IPS-18c (cell line): ENCODE measurements around the gene ZBTB7B.

Experiments
- H3K4me3 ChIP-seq: 2 replicates; pipeline ENCODE4 v1.7.0; 2013; ENCODE audit warnings: low read depth, mild to moderate bottlenecking, low read length, moderate library complexity; ENCODE audit not compliant: insufficient read depth
- H3K9me3 ChIP-seq: one replicate; pipeline ENCODE4 v1.6.1; 2013; ENCODE audit warnings: mild to moderate bottlenecking, low read length, moderate library complexity; ENCODE audit not compliant: control insufficient read depth, insufficient read depth

ZBTB7B gene

DNA sequence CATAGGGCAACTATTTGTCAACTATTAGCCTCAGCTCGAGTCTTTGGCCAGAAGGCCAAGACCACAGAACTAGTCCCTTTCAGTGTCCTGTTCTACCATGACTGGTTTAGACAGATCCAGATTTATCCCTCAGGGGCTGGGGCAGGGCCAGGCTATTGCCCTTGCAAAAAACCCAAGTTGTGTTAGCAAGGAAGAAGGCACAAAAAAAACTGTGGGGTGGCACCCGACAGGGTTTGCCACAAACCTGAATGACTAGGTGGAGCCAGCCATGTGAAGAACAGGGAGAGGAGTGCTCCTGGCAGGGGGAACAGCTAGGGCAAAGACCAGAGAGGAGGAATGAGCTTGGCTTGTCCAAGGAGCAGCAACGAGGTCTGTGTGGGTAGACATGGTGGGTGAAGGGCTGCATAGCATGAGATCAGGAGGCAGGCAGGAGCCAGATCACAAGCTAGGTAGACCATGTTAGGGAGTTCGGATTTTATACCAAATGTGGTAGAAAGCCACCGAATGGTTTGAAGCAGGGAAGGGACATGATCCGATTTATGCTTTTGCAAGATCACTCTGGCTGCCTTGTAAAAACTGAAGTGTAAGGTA is 35.3 kb downstream of the ZBTB7B start:
- no peak overlapping the region for H3K4me3 ChIP-seq
- no peaks in the 10 kb centered on the region for H3K9me3 ChIP-seq

DNA sequence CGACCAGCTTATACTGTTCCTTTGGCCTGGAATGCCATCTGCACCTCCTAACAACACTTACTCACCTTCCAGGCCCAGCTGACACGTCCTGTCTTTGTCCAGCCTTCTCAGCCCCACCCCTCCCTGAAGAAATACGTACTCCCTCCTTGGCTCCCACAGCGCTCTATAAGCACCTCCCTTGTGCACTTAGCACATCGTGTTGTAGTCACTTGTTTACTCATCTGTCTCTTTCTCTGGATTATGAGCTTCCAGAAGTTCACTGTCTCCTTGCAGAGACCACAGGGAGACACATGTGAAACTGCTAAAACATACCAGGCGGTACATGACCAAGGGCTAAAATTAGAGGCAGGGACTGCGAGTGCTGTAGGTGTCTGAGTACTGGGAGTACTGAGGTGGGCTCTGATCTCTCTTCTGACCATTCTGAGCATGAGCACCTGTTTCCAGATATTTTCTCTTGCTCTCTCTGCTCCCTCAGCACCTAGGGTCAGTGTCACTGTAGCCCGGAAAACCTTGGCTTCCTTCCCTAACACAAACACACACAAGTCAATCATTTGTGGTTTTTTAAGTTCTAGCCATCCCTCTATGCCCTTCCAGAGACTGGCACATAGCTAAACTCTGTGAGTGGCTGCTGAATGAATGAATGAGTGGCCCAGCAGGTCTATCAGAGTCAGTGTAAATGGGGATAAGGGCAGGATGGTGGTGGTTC is 36.2 kb downstream of the ZBTB7B start:
- no peak overlapping the region for H3K4me3 ChIP-seq
- H3K9me3 ChIP-seq, result no peaks in the 10 kb centered on the region

DNA sequence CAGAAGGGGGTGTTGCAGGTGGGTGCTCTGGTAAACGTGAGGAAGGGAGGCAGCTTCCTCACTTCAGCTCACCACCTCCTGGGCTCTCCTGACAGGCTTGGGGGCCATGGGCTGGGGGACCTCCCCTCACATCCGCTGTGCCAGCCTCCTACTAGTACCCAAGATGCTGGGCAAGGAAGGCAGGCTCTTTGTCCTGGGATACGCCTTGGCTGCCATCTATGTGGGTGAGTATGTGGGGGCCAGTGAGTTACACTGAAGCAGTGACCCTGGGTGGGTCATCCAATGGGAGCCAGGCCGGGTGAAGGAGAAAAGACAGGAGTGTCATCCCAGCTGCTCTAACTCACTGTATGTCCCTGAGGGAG is 36.7 kb downstream of the ZBTB7B start:
- H3K4me3 ChIP-seq, result no peak overlapping the region
- H3K9me3 ChIP-seq, result no peaks in the 10 kb centered on the region

DNA sequence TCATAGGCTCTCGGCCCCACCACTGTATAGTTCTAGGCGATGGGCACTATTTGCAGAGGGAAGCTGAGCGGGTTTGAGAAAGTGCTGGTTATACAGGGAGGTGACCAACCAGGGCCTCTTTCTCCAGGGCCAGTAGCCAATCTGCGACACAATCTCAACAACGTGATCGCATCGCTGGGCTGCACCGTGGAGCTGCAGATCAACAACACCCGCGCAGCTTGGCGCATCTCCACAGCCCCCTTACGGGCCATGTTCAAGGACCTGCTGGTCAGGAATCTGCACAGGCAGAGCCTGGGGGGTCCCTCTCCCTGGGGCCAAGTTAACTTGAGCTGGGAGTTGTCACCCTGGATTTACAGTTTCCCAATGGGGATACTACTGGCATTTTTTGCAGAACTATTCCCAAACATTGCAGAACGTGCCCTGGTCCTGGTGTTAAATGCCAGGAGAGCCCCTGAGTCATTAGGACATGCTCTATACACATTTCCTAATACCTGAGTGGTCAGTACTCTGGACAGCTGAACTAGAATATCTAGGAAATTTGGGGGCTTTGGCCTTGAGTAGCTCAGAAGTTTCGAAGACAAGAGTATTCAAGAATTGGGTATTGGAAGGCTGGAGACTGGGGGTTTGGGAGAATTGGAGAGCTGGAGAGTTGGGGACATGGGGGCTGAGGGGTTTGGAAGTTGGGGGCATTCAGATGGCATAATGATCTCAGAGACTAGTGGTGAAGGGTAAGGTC is 37.9 kb downstream of the ZBTB7B start:
- Histone ChIP-seq H3K4me3 (no peak overlapping the region), H3K9me3 (no peaks in the 10 kb centered on the region)

DNA sequence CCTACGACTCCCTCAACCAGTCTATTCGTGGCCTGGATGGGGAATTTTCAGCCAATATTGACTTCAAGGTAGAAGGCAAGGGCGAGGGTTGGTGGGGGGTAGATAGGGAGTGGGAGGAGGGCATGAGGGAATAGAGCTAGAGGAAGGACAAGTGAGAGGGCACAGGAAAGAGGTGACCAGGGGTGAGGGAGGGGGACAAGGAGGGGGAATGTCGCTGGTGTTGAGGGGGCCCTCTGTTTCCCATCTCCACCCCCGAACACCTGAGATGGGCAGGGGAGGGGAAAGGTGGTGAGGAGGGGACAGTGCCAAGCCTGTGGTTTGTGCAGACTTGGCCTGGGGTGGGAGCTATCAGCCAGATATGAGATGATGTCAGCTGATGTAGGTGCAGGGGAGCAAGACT is 40.2 kb downstream of the ZBTB7B start:
- Histone ChIP-seq H3K4me3 (no peak overlapping the region), H3K9me3 (peaks cover 2% of the 10 kb centered on the region)

DNA sequence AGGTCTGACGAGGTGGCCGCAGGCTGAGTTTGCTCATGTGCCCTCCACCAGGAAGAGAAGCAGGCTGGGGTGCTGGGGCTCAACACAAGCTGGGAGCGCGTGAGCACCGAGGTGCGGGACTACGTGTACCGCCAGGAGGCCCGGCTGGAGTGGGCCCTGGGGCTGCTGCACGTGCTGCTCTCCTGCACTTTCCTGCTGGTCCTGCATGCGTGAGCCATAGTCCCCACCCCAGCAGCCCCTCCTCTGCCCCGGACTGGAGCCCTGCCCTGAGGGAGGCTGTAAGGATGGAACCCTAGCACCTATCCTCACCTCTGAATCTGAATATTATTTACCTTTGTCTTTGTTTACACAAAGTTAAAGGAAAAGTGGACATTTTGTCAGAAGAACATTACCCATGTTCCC is 40.7 kb downstream of the ZBTB7B start:
- H3K4me3 ChIP-seq, result no peak overlapping the region

DNA sequence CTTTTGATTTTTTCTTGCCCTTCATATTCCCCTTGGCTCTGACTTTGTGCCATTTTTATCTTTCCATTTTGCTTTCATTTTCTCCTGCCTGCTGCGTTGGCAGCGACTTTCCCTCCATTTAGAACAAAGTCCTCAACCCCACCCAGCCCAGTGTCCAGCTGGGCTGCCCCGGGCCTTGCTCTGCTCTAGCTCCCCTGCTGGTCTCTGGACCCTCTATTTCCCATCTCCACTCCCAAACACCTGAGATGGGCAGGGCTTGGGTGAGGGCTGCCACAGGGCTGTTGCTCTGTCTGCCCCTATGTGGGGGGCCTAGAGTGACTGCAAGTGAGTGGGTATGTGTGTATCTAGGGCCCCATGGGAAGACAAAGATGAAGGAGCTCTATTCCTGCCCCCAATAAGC is 41.2 kb downstream of the ZBTB7B start:
- H3K9me3 ChIP-seq, result peaks cover 2% of the 10 kb centered on the region
- no peak overlapping the region for H3K4me3 ChIP-seq

More for the DNA sequence above, 40.7 kb downstream of the ZBTB7B start:
- peaks cover 2% of the 10 kb centered on the region for H3K9me3 ChIP-seq

DNA sequence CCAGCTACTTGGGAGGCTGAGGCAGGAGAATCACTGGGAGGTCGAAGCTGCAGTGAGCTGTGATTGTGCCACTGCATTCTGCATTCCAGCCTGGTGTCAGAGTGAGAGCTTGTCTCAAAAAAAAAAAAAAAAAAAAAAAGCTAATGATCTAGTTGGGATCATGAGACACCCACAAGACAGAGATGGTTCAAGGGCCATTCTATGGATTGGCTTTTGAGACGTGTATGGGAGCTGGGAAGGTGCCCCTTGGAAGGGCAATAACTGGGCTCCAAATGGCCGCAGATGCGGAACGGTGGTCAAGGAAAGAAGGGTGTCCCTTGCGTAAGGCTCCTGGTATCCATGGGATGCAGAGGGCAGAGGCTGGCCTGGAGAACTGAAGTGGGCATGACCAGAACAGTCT is 41.8 kb downstream of the ZBTB7B start:
- Histone ChIP-seq H3K4me3 (no peak overlapping the region), H3K9me3 (peaks cover 2% of the 10 kb centered on the region)

DNA sequence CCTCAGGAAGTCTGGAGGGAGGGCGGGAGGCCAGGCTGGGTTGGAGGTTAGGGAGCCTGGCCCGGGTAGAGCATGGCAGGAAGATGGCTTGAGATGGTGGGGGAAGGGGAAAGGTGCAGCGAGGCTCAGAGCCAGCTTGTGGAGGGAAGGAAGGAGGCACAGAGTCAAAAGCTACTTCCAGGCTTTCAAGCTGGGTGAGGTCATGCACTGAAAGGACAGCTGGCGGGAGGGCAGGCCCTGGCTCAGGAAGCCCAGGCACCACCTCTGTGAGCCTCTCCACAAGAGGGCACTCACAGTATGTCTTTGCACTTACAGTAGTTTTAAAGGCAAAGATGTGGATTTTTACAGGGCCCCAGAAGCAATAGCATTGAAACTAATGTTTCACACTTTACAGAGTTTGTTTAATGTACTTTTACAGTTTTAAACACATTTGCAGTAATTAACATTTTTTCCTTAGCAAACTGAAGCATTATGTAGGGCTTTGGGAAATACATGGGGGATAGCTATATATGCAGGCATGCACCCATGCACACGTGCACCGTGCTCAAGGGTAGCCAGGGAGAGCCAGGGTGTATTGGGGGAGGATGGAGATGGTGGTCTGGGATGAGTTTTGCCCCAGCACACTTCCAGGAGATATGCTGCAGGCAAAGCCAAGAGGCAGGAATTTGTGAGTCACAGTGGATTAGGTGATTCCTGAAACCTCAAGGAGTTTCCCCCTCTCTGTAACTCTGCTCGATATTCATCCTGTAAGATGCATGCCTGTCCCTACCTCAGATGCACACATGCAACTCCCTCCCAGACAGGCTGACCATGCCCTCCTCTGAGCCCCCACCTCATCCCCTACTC is 42.4 kb downstream of the ZBTB7B start:
- peaks cover 2% of the 10 kb centered on the region for H3K9me3 ChIP-seq
- H3K4me3 ChIP-seq, result no peak overlapping the region

DNA sequence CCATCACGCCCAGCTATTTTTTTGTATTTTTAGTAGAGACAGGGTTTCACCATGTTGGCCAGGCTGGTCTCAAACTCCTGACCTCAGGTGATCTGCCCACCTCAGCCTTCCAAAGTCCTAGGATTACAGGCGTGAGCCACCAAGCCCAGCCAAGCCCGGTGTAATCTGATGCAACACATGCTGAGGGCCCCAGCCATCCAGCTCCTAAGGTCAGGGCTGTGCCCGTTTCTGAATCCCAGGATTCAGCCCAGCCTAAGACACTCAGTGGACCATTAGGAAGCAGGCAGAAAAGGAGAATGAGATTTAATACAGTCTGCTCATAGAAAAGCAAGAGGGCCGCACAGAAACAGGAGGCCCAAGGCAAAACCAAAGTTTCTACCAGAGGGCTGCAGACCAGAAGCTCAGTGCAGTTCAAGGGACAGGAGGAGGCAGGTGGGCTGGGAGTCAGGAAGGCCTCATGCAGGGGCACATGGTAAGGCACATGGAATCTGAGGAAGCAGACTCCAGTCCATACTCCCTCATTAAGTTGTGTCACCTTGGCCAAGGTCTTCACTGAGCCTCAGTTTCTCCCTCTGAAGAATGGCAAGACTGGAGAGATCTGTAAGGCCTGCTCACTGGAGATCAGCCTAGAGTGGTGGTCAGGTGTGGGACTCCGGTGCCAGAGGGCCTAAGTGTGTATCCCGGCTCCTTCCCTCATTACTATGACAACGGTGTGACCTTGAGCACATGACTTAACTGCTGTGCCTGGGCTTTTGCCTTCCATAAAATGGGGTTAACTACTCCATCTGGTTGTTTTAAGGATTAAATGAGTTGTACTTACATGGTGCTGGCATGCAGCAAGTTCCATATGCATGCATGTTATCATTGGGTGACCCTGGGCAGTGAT is 46.1 kb downstream of the ZBTB7B start:
- H3K9me3 ChIP-seq, result peaks cover 2% of the 10 kb centered on the region

DNA sequence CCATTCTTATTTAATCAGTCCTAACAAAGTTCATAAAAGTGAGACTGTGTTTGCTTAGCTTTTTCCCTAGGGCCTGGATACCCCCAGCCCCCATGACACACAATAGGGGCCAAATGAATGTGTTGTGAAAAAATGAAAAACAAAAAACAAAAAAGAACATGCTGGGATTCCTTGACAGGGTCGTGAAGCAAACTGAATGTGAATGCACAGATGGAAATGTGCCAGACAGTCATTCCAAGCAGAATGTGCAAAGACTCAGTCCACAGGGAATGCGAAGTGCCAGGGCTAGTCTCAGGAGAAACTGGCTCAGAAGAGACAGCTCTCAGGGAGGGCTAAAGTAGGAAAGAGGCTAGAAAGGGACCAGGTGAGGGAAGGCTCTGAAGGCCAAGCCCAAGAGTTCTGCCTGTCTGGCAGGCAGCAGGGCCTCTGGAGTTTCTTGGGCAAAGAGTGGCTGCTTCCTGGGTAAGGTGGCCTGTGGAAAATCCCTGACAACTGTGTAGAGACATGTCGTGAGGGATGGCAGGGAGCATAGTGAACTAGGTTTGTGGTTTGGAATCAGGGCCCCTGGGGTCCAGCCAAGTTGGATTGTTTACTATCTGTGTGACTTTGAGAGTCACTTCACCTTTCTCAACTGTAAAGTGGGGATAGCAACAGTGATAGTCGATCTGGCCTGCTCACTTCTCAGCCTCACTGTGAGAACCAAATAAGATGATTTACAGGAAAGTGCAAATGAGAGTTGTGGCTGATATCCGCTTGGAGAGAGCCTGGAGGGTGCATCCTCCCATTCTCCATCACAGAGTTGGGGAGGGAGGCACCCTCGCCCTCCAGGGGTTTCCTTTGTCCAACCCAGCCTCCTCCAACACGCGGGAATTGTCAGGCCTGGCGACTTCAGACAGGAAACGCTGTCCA is 47.3 kb downstream of the ZBTB7B start:
- H3K4me3 ChIP-seq, result no peak overlapping the region; the same call in 1 of the 2 replicates
- H3K9me3 ChIP-seq, result peaks cover 2% of the 10 kb centered on the region

More for the DNA sequence above, 46.1 kb downstream of the ZBTB7B start:
- H3K4me3 ChIP-seq, result no peak overlapping the region

DNA sequence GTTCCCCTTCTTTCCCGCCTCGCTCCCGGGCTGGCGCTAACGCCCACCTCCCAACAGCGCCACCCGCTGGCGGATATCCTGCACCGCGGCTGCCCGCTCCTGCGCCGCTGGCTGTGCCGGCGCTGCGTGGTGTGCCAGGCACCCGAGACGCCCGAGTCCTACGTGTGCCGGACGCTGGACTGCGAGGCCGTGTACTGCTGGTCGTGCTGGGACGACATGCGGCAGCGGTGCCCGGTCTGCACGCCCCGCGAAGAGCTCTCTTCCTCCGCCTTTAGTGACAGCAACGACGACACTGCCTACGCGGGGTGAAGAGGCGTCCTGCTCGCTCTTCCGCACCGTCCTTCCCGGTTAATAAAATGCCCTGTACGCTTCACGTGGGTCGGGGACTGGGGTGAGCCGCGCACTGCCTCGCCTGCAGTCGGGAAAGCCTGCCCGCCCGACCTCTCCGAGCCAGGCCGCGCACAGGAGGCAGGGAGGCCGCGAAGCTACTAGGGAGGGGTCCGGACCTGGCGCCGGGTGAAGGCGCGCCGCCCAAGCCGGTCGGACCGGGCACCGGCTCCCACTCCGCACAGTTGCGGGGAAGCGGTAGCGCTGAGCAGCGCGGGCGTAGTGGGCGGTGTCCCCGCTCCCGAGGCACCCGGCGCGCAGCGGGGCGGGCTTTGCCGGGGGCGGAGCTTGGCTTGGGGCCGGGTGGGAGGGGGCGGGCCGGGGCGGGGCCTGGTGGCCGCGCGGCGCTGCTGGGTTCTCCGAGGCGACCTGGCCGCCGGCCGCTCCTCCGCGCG is 48.1 kb downstream of the ZBTB7B start, which contains the start of gene ADAM15:
Gene ADAM15, plus strand, starts transcription at position 757 of the 782 bp plus-strand sequence. CDS start 71 bp downstream, outside the sequence.
- peaks cover 2% of the 10 kb centered on the region for H3K9me3 ChIP-seq
- H3K4me3 ChIP-seq, result peak within 1 kb of the TSS; percentile 93

DNA sequence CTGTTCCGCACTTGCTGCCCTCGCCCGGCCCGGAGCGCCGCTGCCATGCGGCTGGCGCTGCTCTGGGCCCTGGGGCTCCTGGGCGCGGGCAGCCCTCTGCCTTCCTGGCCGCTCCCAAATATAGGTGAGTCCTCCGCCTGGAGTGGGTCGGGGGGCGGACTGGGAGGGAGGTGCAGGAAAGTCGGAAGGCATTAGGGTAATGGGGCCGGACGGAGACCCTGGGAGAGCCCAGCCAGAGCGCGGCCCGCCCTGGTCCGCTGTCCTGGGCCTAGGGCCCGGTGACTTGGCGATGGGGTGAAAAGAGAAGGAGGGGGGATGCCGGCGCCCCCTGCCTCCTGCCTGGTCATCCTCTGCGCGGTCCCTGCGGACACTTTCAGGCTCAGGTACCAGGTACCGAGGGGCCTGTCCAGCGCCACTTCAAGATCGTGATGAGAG is 48.8 kb downstream of the ZBTB7B start:
- Histone ChIP-seq H3K9me3 (no peaks in the 10 kb centered on the region), H3K4me3 (peak overlapping the region; percentile 64)

DNA sequence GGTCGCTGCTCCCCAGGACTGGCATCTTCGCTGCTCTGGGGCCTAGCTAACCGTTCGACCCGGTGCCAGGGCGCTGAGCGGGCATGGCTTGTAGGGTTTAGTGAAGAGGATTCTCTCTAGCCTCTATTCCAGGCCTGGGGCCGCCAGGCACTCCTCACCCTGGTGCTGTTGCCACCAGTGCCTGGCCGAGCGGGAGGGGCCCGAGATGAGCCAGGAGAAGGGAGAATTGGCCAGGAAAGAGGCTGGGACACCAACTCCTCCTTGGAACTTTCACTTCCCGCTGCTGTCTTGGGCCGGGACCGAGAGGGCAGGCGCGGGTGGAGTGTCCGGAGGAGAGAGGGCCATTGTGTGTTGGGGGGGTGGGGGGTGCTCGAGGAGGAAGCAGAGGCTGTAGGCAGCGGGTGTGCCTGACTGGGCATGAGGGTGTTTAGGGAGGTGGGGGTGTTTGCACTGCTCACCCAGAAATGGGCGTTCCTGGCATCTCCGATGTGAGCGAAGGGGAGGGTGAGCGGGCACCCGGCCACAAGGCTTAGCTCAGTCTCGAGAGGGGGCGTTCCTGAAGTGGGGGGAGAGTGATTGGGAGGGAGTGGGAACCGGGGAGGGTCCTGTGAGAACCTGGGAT is 49.3 kb downstream of the ZBTB7B start:
- Histone ChIP-seq H3K9me3 (no peaks in the 10 kb centered on the region), H3K4me3 (peak overlapping the region; percentile 64)
